GM12874 (cell line): ENCODE data around the gene ATP6V0B.

Experiments
- CTCF ChIP-seq: IDR thresholded peaks from 2 replicates; pipeline ENCODE4 v1.5.1; 2011; ENCODE audit warnings: low read depth, mild to moderate bottlenecking, control low read depth, low read length, moderate library complexity; ENCODE audit not compliant: insufficient read depth

ATP6V0B gene

GRCh38 chr1:43954036-43954435, 20.7 kb upstream of the ATP6V0B start:
- no peak for TF ChIP-seq CTCF

DNA sequence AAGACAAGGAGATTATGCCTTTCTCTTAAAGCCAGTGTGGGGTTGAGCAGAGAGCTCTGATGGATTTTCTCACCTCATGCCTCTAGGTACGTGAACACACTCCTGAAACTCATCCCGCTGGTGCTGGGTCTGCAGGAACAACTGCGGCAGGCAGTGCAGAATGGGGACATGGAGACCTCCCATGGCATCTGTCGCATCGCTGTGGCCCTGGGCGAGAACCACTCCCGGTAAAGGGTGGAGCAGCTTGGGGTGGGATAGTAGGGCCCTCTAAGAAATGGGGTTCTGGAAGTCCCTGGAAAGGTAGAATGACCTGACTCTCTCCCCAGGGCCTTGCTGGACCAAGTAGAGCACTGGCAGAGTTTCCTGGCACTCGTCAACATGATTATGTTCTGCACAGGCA, 18.5 kb upstream of the ATP6V0B start:
- TF ChIP-seq CTCF, result no peak

DNA sequence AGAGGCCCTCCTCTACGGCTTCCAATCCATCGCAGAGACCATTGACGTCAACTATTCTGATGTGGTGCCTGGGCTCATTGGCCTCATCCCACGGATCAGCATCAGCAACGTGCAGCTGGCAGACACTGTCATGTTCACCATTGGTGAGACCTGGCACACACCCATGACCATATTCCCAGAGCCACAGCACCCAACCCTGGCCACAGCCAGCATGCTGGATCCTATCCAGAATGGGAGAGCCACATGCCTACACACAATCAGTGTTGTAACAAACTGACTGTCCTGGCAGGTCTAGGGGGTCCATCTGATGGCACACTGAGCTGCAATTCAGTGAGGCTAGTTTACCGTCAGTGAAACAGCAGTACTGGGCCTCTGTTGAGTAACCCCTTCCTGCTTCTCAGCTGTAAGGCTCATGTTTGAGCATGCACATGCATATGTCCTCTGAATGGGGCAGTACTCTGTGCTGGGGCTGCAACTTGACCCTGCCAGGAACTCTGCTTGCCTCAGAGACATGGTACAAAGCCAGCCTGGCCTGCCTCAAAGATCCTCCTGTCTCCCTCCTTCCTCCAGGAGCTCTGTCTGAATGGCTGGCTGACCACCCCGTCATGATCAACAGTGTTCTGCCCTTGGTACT, 17.2 kb upstream of the ATP6V0B start:
- TF ChIP-seq CTCF, result no peak

- TF ChIP-seq CTCF, result no peak
Measured at GRCh38 chr1:43958351-43959255, 16.2 kb upstream of the ATP6V0B start.

- no peak for TF ChIP-seq CTCF
Measured at GRCh38 chr1:43960798-43961197, 14.0 kb upstream of the ATP6V0B start.

- no peak for TF ChIP-seq CTCF
Measured at GRCh38 chr1:43961692-43962091, 13.1 kb upstream of the ATP6V0B start.

- TF ChIP-seq CTCF, result no peak
Measured at GRCh38 chr1:43962324-43962723, 12.4 kb upstream of the ATP6V0B start.
